ENCODE measurements around the gene VWA7.
A peak's percentile ranks its signal among the peaks of the same experiment; 100 is the strongest.

Gene VWA7

GRCh38 chr6:31750411-31751022 is 26.6 kb downstream of the VWA7 start:
- no peak for TF ChIP-seq CTCF (IDR thresholded peaks at IDR 0.05)
- no peak for TF ChIP-seq ZFX (IDR thresholded peaks at IDR 0.05; ENCODE audit: borderline replicate concordance)

GRCh38 chr6:31749301-31750036 is 27.7 kb downstream of the VWA7 start:
- no peak for TF ChIP-seq CTCF (IDR thresholded peaks at IDR 0.05)
- no peak for TF ChIP-seq ZFX (IDR thresholded peaks at IDR 0.05; ENCODE audit: borderline replicate concordance)
- H3K27ac ChIP-seq: peak overlapping the region; percentile 13; the same call in 1 of the 2 replicates

More at GRCh38 chr6:31750411-31751022, 26.6 kb downstream of the VWA7 start:
- peak overlapping the region; percentile 13; the same call in 1 of the 2 replicates for H3K27ac ChIP-seq

- H3K27ac ChIP-seq: 0 out of 2 replicates have a peak overlapping the region, but pooled peaks have one; percentile 0
- TF ChIP-seq ZFX (IDR thresholded peaks at IDR 0.05; ENCODE audit: borderline replicate concordance) (no peak), CTCF (IDR thresholded peaks at IDR 0.05) (no peak)
Observed at GRCh38 chr6:31744422-31744821, 32.7 kb downstream of the VWA7 start.

GRCh38 chr6:31742894-31743293 is 34.2 kb downstream of the VWA7 start:
- H3K27ac ChIP-seq: peak overlapping the region; percentile 99
- TF ChIP-seq ZFX (IDR thresholded peaks at IDR 0.05; ENCODE audit: borderline replicate concordance) (no peak), CTCF (IDR thresholded peaks at IDR 0.05) (no peak)

GRCh38 chr6:31741815-31742214 is 35.3 kb downstream of the VWA7 start:
- H3K27ac ChIP-seq: peak overlapping the region; percentile 99
- no peak for TF ChIP-seq ZFX (IDR thresholded peaks at IDR 0.05; ENCODE audit: borderline replicate concordance)
- TF ChIP-seq CTCF (IDR thresholded peaks at IDR 0.05): no peak

GRCh38 chr6:31740397-31741223 is 36.5 kb downstream of the VWA7 start:
- TF ChIP-seq CTCF (IDR thresholded peaks at IDR 0.05): no peak
- no peak for TF ChIP-seq ZFX (IDR thresholded peaks at IDR 0.05; ENCODE audit: borderline replicate concordance)
- H3K27ac ChIP-seq: peak overlapping the region; percentile 99

All from 22Rv1 (cell line).